Adrenal gland (tissue), 12 donors: Measurements from ENCODE around the gene TSN. TPM values are rescaled to one million over a fixed set of nuclear protein-coding genes. Genes with fewer than 3 reads are reported as not detected.

Experiments used
- DNase-seq, 7 donors: peaks; one replicate each; pipeline ENCODE4 v3.0.0-alpha.2; 2019 to 2020
- H3K27ac ChIP-seq, 5 donors: fragments of 200-600 bp; sonication (generic) in 4 of 5; 1 replicate in 3 of 5; 2 replicates in 2 of 5; pipeline versions ENCODE4 v1.5.1 to v1.8.0; 2016 to 2020; ENCODE audit warnings: mild to moderate bottlenecking in 1 of 5
- H3K27me3 ChIP-seq: fragments of 200-600 bp; 2 replicates; pipeline ENCODE4 v1.8.0; 2021
- H3K36me3 ChIP-seq, 2 donors: fragments of 200-600 bp; replicated peaks in 1 of 2; 1 replicate in 1 of 2; 2 replicates in 1 of 2; pipeline versions ENCODE4 v1.5.1 to v1.8.0; 2018 to 2022
- H3K4me1 ChIP-seq, 2 donors: fragments of 200-600 bp; replicated peaks in 1 of 2; 1 replicate in 1 of 2; 2 replicates in 1 of 2; pipeline versions ENCODE4 v1.5.1 to v1.8.0; 2018 to 2021
- H3K4me3 ChIP-seq, 4 donors: fragments of 200-600 bp; sonication (generic) in 3 of 4; one replicate each; pipeline ENCODE4 v1.5.1; 2016 to 2018
- H3K9me3 ChIP-seq, 3 donors: fragments of 200-600 bp; sonication (generic) in 1 of 3; replicated peaks in 1 of 3; 1 replicate in 2 of 3; 2 replicates in 1 of 3; pipeline versions ENCODE4 v1.5.1 to v1.8.0; 2016 to 2021
- CTCF ChIP-seq, 6 experiments: fragments of 450-650 bp in 4 of 6; fragments of 200-600 bp in 2 of 6; sonication (generic) in 1 of 6; IDR thresholded peaks; 1 replicate in 5 of 6; 2 replicates in 1 of 6; pipeline versions ENCODE4 v1.5.1 to v1.8.0; 2016 to 2021; ENCODE audit warnings: antibody characterized with exemption in 6 of 6, mild to moderate bottlenecking in 2 of 6, moderate library complexity in 1 of 6
- POLR2A ChIP-seq, 2 donors: fragments of 450-650 bp; IDR thresholded peaks; one replicate each; pipeline ENCODE4 v1.6.1; 2017; ENCODE audit warnings: antibody characterized with exemption in 2 of 2, mild to moderate bottlenecking in 2 of 2, moderate library complexity in 1 of 2
- WGBS, 4 donors: extraction: QIAGEN DNeasy Blood & Tissue Kit in 2 of 4; methylation state at CpG; one replicate each; pipeline versions ENCODE4 v1.1.5 to v1.1.7; 2013 to 2017; 5-methylcytosine and 5-hydroxymethylcytosine counted together
- intact Hi-C, 2 donors: fragments of 100-400 bp; cut with DNase I; formaldehyde crosslinking; loops; one replicate each; pipeline versions ENCODE4 v1.14.1 to v1.15.0; 2022 to 2023
- polyA plus RNA-seq, 3 donors: library from polyadenylated mRNA; stranded (reverse); fragments of 200-250 nt in 2 of 3; fragments of 350-450 nt in 1 of 3; fragmentation: Illumina TruSeq in 1 of 3; extraction: RNeasy Lipid Tissue Mini Kit (QIAGEN cat#74804) in 1 of 3; gene quantifications; one replicate each; pipeline ENCODE4 v1.2.3, GENCODE V29; 2013 to 2014
- total RNA-seq, 9 donors: library from RNA; depleted of rRNA in 4 of 9; stranded (reverse); fragments of >200 nt in 4 of 9; fragments of 120-200 nt in 1 of 9; fragmentation: NEBNext Ultra II Directional in 1 of 9; extraction: Animal tissue kit (Norgen Biotek cat#: 25700) in 1 of 9; gene quantifications; one replicate each; pipeline versions ENCODE4 v1.1.0 to v1.2.4, GENCODE V29; 2013 to 2023
- donor health status: healthy with polysubstance abuse.
- donor health status: Bipolar disorder and iron deficiency.
- donor health status: DM: yes; HTN: yes; CAD: no.
- donor health status: DM: no; HTN: no; CAD: no.
- donor health status: DM: no; HTN: no; CAD: no.
- donor health status: DM: yes; HTN: yes; CAD: no.

The TSN gene
- total and polyA plus RNA-seq, 12 donors, result 16.3 to 152 (median 47.3) TPM

DNA sequence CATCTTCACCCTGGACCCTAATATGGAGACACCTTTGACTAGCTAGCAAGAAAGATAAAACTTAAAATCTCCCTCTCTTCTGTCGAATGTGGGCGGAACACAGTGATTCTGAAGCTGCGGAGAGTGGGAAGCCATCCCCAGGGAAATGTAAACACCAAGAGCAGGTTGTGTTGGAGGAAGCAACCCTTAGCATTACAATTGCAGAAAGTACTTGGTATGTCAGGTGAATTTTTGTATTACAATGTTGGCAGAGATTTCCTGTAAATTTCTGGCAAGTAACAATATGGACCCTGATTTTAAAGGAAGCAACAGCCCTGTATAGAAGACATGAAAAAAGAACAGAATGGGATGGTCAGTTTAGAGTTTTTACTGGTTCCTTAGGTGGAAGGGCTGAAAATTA, 35.8 kb downstream of the TSN start:
- DNase-seq, result no peak
- TF ChIP-seq POLR2A (IDR thresholded peaks at IDR 0.05), result no peak
- no peak for TF ChIP-seq CTCF (IDR thresholded peaks at IDR 0.05)
- Histone ChIP-seq H3K9me3 (no peaks in the 10 kb centered on the region), H3K27ac (no peak overlapping the region), H3K27me3 (no peaks in the 10 kb centered on the region), H3K4me1 (no peaks in the 10 kb centered on the region), H3K4me3 (no peak overlapping the region), H3K36me3 (no peaks in the 10 kb centered on the region)
- intact Hi-C loops, result no loop called here
- 54 to 69% (median 65%) methylated on average over 3 of the region's 3 CpGs for WGBS, 4 donors

GRCh38 chr2:121791801-121792221, 36.4 kb downstream of the TSN start:
- TF ChIP-seq CTCF (IDR thresholded peaks at IDR 0.05) (no peak), POLR2A (IDR thresholded peaks at IDR 0.05) (no peak)
- no peak for DNase-seq
- H3K4me1 ChIP-seq, result no peaks in the 10 kb centered on the region
- no peaks in the 10 kb centered on the region for H3K27me3 ChIP-seq
- intact Hi-C loops, result no loop called here
- H3K9me3 ChIP-seq, result no peaks in the 10 kb centered on the region
- H3K36me3 ChIP-seq, result no peaks in the 10 kb centered on the region
- 33 to 45% (median 41%) methylated on average over 6 of the region's 6 CpGs for WGBS, 4 donors
- H3K27ac ChIP-seq, result no peak overlapping the region
- H3K4me3 ChIP-seq, result no peak overlapping the region

DNA sequence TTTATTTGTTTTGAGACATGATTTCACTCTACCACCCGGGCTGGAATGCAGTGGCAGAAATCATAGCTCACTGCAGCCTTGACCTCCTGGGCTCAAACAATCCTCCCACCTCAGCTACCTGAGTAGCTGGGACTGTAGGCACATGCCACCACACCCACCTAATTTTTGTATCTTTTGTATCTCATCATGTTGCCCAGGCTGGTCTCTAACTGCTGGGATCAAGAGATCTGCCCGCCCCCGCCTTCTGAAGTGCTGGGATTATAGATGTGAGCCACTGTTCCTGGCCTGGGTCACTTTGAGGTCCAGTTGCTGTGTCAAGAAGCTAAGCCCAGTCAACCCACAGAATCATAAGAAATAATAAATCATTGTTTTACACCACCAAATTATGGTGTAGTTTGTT, 38.4 kb downstream of the TSN start:
- intact Hi-C loops, result no loop called here
- Histone ChIP-seq H3K36me3 (no peaks in the 10 kb centered on the region), H3K27ac (no peak overlapping the region), H3K9me3 (no peaks in the 10 kb centered on the region), H3K4me3 (no peak overlapping the region), H3K4me1 (no peaks in the 10 kb centered on the region), H3K27me3 (no peaks in the 10 kb centered on the region)
- TF ChIP-seq POLR2A (IDR thresholded peaks at IDR 0.05), result no peak
- no peak for TF ChIP-seq CTCF (IDR thresholded peaks at IDR 0.05)
- WGBS, 4 donors, result 80 to 90% (median 85%) methylated on average over 3 of the region's 3 CpGs
- no peak for DNase-seq

DNA sequence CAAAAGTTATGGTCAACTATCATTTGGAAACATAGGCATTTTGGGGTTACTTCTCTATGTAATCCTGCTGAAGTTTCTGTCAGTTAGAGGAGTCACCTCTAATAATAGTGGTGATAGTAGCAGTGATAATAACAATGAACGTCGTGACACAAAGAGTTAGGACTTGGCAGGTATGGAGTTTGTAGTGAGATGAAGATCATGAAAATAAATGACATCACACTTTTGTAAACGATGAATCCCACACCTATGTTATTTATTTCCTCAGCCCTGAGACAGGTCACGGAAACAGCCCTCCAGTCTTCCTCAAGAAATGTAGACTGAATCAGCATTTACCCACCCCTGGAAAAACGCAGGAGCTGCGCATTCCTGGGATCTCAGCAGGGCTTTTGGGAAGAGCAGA, 38.8 kb downstream of the TSN start:
- 67 to 77% (median 73%) methylated on average over 6 of the region's 6 CpGs for WGBS, 4 donors
- no peaks in the 10 kb centered on the region for H3K9me3 ChIP-seq
- H3K4me1 ChIP-seq, result no peaks in the 10 kb centered on the region
- intact Hi-C loops, result no loop called here
- H3K36me3 ChIP-seq, result no peaks in the 10 kb centered on the region
- no peak overlapping the region for H3K4me3 ChIP-seq
- H3K27ac ChIP-seq, result no peak overlapping the region
- no peak for TF ChIP-seq CTCF (IDR thresholded peaks at IDR 0.05)
- no peak for TF ChIP-seq POLR2A (IDR thresholded peaks at IDR 0.05)
- no peak for DNase-seq
- no peaks in the 10 kb centered on the region for H3K27me3 ChIP-seq
